Keratinocyte (primary cell): Measurements from ENCODE around the gene NACAD.

ENCODE experiments used
- EZH2 ChIP-seq: IDR thresholded peaks from one replicate; pipeline ENCODE4 v1.6.1; 2012; ENCODE audit warnings: inconsistent platforms, mild to moderate bottlenecking, low read length, moderate library complexity
- TF ChIP-seq, protein P1 (sequence below), 3 experiments: IDR thresholded peaks in 1 of 3; conservative IDR thresholded peaks in 1 of 3; optimal IDR thresholded peaks in 1 of 3; 2 replicates in 2 of 3; 3 replicates in 1 of 3; pipeline versions ENCODE3 to v1.5.1; 2011; ENCODE audit warnings: low read length in 3 of 3, mild to moderate bottlenecking in 3 of 3, moderate library complexity in 2 of 3, control low read depth in 1 of 3, inconsistent platforms in 1 of 3; ENCODE audit not compliant: insufficient read depth in 2 of 3; ENCODE audit errors: extremely low read depth in 1 of 3

GRCh38 chr7:45084336-45084735 is 4.4 kb downstream of the NACAD start:
- TF ChIP-seq, protein P1, sequence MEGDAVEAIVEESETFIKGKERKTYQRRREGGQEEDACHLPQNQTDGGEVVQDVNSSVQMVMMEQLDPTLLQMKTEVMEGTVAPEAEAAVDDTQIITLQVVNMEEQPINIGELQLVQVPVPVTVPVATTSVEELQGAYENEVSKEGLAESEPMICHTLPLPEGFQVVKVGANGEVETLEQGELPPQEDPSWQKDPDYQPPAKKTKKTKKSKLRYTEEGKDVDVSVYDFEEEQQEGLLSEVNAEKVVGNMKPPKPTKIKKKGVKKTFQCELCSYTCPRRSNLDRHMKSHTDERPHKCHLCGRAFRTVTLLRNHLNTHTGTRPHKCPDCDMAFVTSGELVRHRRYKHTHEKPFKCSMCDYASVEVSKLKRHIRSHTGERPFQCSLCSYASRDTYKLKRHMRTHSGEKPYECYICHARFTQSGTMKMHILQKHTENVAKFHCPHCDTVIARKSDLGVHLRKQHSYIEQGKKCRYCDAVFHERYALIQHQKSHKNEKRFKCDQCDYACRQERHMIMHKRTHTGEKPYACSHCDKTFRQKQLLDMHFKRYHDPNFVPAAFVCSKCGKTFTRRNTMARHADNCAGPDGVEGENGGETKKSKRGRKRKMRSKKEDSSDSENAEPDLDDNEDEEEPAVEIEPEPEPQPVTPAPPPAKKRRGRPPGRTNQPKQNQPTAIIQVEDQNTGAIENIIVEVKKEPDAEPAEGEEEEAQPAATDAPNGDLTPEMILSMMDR (optimal IDR thresholded peaks at IDR 0.05 in 1 of 3, IDR thresholded peaks at IDR 0.05 in 1 of 3, conservative IDR thresholded peaks at IDR 0.05 in 1 of 3; ENCODE audit: extremely low read depth in 1 of 3, insufficient read depth in 2 of 3, low read length in 3 of 3), result no peak
- no peak for TF ChIP-seq EZH2
